ENCODE measurements around the gene BCL6B. TPM values are rescaled to one million over a fixed set of nuclear protein-coding genes. Genes with fewer than 3 reads are reported as not detected.

Gene BCL6B
- total RNA-seq: 3.0 TPM

DNA sequence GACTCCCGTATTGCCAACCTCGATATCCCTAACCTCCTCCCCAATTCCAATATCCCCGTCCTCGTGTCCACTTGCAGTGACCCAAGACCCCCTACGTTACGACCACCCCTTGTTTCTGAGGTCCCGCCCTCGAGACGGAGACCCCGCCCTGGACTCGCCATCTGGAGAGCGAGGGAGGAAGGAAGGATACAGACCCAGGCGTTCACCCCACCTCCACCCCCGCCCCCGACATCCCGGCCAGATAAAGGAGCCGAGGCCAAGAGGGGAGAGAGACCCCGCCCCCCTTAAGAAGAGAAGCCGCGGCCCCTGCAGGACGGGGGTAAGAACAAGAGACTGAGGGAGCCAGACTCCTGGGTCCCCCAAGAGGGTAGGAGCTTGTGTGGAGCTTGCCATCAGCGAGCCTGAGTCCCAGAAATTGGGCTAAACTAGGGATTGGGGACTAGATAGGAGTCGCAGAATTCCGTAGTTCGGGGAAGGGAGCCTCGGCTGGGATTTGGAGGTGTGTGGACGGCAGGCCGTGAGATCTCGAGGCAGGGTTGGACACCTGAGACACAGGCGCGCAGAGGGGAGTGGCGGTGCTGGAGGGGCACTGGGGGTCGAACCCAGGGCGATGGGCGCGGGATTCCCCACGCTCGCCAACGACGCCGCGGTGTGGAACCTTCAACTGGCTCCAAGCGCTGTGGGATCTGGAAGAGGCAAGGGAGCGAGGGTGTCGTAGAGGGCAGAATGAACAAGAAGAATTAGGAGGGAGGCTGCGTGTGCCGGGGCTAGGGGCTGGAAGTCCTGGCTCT, at the start of gene BCL6B:
TSS of gene BCL6B (plus strand) at position 270 of the 791 bp plus-strand sequence. CDS start 622 bp downstream, outside the sequence.

DNA sequence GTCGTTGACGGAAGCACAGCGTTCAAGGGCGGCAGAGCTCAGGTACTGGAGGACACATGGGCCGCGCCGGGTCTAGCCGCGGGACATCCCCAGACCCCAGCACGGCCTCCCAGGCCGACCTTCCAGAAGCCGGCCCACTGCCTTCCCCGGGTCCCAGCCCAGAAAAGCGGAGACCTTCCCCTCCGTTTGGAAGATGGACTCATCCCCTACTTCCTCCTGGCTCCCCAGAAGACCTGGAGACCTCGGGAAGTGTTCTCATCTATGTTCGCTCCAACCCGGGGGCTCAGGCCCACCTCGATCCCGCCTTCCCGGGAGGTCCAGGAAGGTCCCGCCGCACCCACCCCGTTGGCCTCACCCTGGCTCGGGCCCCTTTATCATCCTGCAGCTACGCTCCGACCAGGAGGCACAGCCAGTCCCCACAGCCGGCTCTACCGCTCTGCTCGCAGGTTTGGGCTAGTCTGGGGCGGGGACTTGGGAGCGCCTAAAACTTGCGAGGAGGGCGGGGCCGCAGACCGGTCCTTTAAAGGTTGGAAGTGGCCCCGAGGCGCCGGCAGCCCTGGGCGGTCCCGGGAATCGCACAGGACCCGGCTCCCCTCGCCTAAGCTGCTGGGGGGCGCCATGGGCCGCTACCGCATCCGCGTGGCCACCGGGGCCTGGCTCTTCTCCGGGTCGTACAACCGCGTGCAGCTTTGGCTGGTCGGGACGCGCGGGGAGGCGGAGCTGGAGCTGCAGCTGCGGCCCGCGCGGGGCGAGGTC, 27.2 kb upstream of the BCL6B start, which contains the start of gene ALOX12:
TSS of gene ALOX12 (plus strand) at position 550 of the 756 bp plus-strand sequence. CDS start at position 619, 69 bp downstream.

DNA sequence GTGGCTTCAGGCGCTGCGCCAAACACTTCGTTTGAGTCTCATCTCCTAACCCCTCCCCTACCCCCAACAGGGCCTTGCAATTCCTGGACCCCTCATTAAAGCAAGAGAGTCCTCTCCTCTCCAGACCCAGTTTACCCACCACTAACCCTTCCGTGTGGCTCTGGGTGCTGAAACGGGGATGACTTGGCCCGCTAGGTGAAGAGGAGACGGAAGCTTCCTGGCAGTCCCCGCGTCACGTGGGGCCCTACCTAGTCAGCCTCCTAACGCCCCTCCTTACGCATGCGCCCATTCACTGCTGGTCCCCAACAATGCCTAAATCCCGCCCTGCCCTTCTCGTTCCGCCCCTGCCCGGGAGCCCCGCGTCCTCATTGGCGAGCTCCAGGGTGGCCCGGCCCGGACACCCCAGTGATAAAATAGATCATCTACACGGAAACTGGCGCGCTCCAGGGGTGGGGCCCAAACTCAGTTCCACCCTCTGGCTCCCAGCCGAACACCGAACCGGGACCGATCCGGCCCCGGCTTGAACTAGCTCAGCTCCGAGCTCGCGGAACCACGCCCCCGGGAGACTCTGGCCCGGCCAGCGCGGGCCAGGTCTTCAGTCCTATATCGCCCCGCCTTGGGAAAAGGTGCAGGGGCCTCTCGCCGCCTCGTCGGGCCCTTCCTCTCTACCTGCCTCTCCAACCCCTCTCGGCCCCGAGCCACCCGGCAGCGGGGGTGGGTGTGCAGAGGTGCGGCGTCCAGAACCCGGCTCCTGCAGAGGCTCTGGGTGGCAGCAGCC, 12.9 kb downstream of the BCL6B start, which contains the start of gene SLC16A13:
TSS of gene SLC16A13 (plus strand) at position 425 of the 778 bp plus-strand sequence. CDS start 368 bp downstream, outside the sequence.

GRCh38 chr17:7043497-7044198, 20.8 kb downstream of the BCL6B start, which contains the start of gene SLC16A11:
Gene SLC16A11, minus strand, starts transcription at chr17:7044092. Its CDS starts 579 bp downstream, at chr17:7043513.

Small RNA genes lying within 50 kb of the gene (small RNA-seq; reads per million reads assigned to genes)
- not detected for gene AC120057.1

Other genes with a start within 250 kb of the BCL6B start
- not detected for gene FBXO39, start 246.8 kb upstream of the BCL6B start, total RNA-seq
- gene TEKT1, start 191.3 kb upstream of the BCL6B start, total RNA-seq: 9.5 TPM
- gene ALOX12, start 27.0 kb upstream of the BCL6B start, total RNA-seq: not detected
- gene RNASEK, start 10.4 kb upstream of the BCL6B start, total RNA-seq: 60.2 TPM
- gene SLC16A13, start 13.0 kb downstream of the BCL6B start, total RNA-seq: 0.92 TPM
- 0.23 TPM for gene SLC16A11, start 21.0 kb downstream of the BCL6B start, total RNA-seq
- not detected for gene CLEC10A, start 57.2 kb downstream of the BCL6B start, total RNA-seq
- not detected for gene ASGR2, start 91.8 kb downstream of the BCL6B start, total RNA-seq
- 20.1 TPM for gene ASGR1, start 156.3 kb downstream of the BCL6B start, total RNA-seq
- 136 TPM for gene DLG4, start 196.8 kb downstream of the BCL6B start, total RNA-seq
- 97.6 TPM for gene ACADVL, start 196.9 kb downstream of the BCL6B start, total RNA-seq
- 56.1 TPM for gene DVL2, start 211.5 kb downstream of the BCL6B start, total RNA-seq
- gene PHF23, start 216.4 kb downstream of the BCL6B start, total RNA-seq: 28.6 TPM
- gene GABARAP, start 219.4 kb downstream of the BCL6B start, total RNA-seq: 167 TPM
- 40.1 TPM for gene CTDNEP1, start 228.7 kb downstream of the BCL6B start, total RNA-seq
- gene ELP5, start 229.2 kb downstream of the BCL6B start, total RNA-seq: 29.5 TPM
- 0.92 TPM for gene CLDN7, start 239.4 kb downstream of the BCL6B start, total RNA-seq